K562 (cell line): ENCODE measurements around the gene TRANK1. TPM values are rescaled to one million over a fixed set of nuclear protein-coding genes. Genes with fewer than 3 reads are reported as not detected.

Source experiments
- BCOR ChIP-seq: fragments of 450-650 bp; IDR thresholded peaks from 2 replicates; pipeline ENCODE4 v1.6.1; 2016
- CLOCK ChIP-seq: fragments of 250-450 bp; sonication (Bioruptor Pico); IDR thresholded peaks from 2 replicates; pipeline ENCODE4 v1.4.0; 2020; ENCODE audit warnings: mild to moderate bottlenecking, moderate library complexity, borderline replicate concordance
- ERF ChIP-seq: fragments of 450-650 bp; formaldehyde crosslinking; IDR thresholded peaks from 2 replicates; pipeline ENCODE4 v1.4.0; 2020; ENCODE audit warnings: mild to moderate bottlenecking, mixed read lengths
- ETV1 ChIP-seq: fragments of 450-650 bp; conservative IDR thresholded peaks from 2 replicates; pipeline ENCODE4 v1.6.1; 2016; ENCODE audit warnings: missing genetic modification characterization, control low read depth, low read depth, missing compliant biosample characterization
- NELFE ChIP-seq: IDR thresholded peaks from 2 replicates; pipeline ENCODE4 v1.6.1; 2011; ENCODE audit warnings: mild to moderate bottlenecking; ENCODE audit not compliant: insufficient read depth, insufficient read length
- U2AF1 ChIP-seq: fragments of 200-400 bp; formaldehyde crosslinking; optimal IDR thresholded peaks from 2 replicates; pipeline ENCODE3; 2017; ENCODE audit warnings: mild to moderate bottlenecking, low read depth, low read length, moderate library complexity
- XRCC5 ChIP-seq: fragments of 200-400 bp; formaldehyde crosslinking; IDR thresholded peaks from 2 replicates; pipeline ENCODE4 v1.6.1; 2017; ENCODE audit warnings: low read depth, mild to moderate bottlenecking, low read length
- ZC3H4 ChIP-seq: sonication (generic); formaldehyde crosslinking; IDR thresholded peaks from 2 replicates; pipeline ENCODE4 v1.9.0; 2021; ENCODE audit warnings: missing genetic modification reagents, borderline replicate concordance
- ZNF133 ChIP-seq: fragments of 250-450 bp; sonication (Bioruptor Pico); IDR thresholded peaks from 2 replicates; pipeline ENCODE4 v1.4.0; 2020; ENCODE audit warnings: mild to moderate bottlenecking
- ZNF407 ChIP-seq: fragments of 450-650 bp; IDR thresholded peaks from 2 replicates; pipeline ENCODE4 v1.6.1; 2016; ENCODE audit warnings: low read depth
- ZNF431 ChIP-seq: sonication (generic); formaldehyde crosslinking; IDR thresholded peaks from 2 replicates; pipeline ENCODE4 v1.8.0; 2022; ENCODE audit warnings: mild to moderate bottlenecking, missing genetic modification reagents
- ZNF592 ChIP-seq: fragments of 450-650 bp; IDR thresholded peaks from 2 replicates; pipeline ENCODE4 v1.6.1; 2017; ENCODE audit warnings: antibody characterized with exemption, mild to moderate bottlenecking
- polyA plus RNA-seq, 8 experiments: library from polyadenylated mRNA; depleted of rRNA in 4 of 8; stranded (reverse) in 5 of 8; unstranded in 3 of 8; fragments of >200 nt; fragmentation: Nextera tagmentation in 2 of 8; fragmentation: Illumina TruSeq in 1 of 8; extraction: Ambion mirVana in 2 of 8; extraction: Trizol in 1 of 8; gene quantifications; 2 replicates each; pipeline versions ENCODE4 v1.2.1 to v1.2.3, GENCODE V29; 2011 to 2014; ENCODE audit warnings: inconsistent platforms in 1 of 8, missing spikeins in 1 of 8
- total RNA-seq, 7 experiments: library from RNA; depleted of rRNA in 6 of 7; stranded (reverse); fragments of >200 nt in 6 of 7; fragmentation: Illumina TruSeq in 2 of 7; extraction: Trizol in 2 of 7; gene quantifications; 2 replicates each; pipeline versions ENCODE4 v1.2.1 to v1.2.3, GENCODE V29; 2011 to 2021; ENCODE audit warnings: low replicate concordance in 1 of 7

Gene TRANK1
- total and polyA plus RNA-seq, 9 of the 15 experiments (the other 6 are each of a cell fraction or from before 2014, with no cell fraction given) = 0.41 to 5.3 (median 2.1) TPM

- TF ChIP-seq ZNF592 = peak; percentile 42; the same call in 1 of the 2 replicates
- 0 out of 2 replicates have a peak, but pooled peaks have one; percentile 1 for TF ChIP-seq ETV1
- TF ChIP-seq ZNF133 = no peak
- no peak for TF ChIP-seq NELFE
- no peak for TF ChIP-seq CLOCK
- no peak for TF ChIP-seq ERF (CRISPR knock-in tag)
- no peak for TF ChIP-seq ZNF407
- TF ChIP-seq XRCC5 = no peak
- peak; percentile 75 for TF ChIP-seq BCOR
- no peak for TF ChIP-seq U2AF1
- TF ChIP-seq ZC3H4 (CRISPR knock-in tag) = no peak
- no peak for TF ChIP-seq ZNF431
Observed at GRCh38 chr3:36908647-36909180, 36.1 kb downstream of the TRANK1 start (continued).
